GM19238 (cell line): Measurements from ENCODE around the gene FCER1G.

ENCODE experiments used
- DNase-seq: peaks from one replicate; pipeline ENCODE4 v3.0.0; 2011; ENCODE audit warnings: low spot score; ENCODE audit not compliant: insufficient read length

The FCER1G gene

DNA sequence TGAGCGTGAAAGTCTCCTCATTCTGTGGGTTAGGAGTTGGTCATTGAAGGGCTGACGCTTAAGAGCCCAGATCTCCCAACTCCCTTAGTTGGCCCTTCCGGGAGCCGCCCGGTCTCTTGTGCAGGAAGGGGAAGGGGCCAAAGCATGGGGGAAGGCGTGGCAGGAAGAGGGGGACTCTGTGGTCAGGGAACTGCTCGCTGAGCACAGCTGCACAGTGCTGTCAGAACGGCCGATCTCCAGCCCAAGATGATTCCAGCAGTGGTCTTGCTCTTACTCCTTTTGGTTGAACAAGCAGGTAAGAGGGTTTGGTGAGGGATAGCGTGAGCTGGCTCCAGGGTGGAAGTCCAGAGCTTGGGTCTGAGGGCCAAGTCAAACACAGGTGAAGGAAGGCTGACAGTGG lies at the start of gene FCER1G:
FCER1G (plus strand) TSS at position 220 of the 400 bp plus-strand sequence; CDS start at position 247, 27 bp downstream.
- DNase-seq: no peak

DNA sequence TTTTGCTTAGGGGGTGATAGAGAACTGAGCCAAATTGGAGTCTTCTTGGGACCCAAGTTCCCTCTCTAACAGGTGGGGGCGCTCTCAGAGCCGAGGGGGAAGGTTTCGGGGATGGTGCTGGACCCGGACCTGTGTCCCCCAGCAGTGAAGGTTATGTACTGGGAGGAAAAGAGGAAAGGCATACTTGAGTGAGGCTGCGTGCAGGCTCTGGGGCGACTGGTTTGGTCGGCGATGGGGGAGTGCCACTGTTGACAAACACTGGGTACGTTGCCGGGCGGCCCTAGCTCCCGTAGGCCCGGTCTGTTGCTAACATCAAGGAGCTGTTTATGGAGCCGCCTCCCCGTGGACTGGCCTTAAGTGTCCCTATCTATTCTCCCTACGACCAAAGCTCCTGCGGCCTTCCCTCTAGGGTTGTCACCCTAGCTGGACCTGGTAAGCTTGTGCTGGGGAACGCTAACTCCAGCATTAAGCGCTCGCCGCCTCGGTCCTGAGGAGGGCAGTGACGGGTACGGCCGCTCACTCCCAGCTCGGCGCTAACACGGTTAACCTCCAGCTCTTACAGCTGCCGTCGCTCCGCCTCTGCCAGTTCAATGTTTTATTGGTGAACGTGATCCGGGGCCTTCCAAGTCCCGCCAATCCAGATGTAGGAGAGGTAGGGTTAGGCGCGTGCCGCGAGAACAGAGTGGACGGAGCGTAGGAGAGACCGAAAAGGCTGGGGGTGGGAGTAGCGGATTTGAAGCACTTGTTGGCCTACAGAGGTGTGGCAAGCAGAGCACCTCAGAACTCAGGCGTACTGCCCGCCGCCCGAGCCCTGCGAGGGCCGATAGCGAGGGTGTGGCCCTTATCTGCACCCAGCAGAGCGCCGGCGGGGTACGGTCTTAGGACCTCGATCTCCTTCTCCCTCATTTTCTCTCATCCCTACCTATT lies 49.1 kb upstream of the FCER1G start, which contains the start of gene PPOX:
PPOX (plus strand) TSS at position 685 of the 927 bp plus-strand sequence. CDS start 422 bp downstream, outside the sequence.
- DNase-seq: peak; percentile 89

DNA sequence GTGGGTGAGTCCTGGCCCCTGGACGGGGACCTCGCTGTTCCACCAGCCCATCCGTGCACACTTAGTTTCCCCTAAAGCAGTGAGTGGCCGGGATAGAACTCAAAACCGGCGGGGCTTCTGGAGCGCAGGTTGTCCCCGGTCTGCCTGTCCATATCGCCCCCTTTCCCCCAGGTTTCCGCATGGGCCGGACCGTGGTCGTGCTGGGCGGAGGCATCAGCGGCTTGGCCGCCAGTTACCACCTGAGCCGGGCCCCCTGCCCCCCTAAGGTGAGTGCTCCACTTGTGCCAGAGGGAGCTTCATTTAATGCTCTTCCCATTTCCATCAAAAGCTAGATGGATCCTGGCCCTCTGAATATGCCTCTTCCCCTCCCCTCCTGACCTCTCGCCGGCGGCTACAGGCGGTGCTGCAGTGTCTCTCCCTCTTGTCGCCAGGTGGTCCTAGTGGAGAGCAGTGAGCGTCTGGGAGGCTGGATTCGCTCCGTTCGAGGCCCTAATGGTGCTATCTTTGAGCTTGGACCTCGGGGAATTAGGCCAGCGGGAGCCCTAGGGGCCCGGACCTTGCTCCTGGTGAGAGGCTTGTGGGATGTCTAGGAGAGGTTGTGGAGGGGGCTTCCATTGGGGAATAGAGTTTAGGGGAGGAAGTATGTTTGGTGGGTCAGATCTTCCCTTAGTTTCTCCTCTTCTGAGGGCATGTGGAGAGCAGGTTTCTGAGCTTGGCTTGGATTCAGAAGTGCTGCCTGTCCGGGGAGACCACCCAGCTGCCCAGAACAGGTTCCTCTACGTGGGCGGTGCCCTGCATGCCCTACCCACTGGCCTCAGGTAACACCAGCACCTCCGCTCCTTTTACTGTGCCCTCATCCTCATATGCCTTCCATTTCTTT lies 48.2 kb upstream of the FCER1G start:
- DNase-seq: no peak

DNA sequence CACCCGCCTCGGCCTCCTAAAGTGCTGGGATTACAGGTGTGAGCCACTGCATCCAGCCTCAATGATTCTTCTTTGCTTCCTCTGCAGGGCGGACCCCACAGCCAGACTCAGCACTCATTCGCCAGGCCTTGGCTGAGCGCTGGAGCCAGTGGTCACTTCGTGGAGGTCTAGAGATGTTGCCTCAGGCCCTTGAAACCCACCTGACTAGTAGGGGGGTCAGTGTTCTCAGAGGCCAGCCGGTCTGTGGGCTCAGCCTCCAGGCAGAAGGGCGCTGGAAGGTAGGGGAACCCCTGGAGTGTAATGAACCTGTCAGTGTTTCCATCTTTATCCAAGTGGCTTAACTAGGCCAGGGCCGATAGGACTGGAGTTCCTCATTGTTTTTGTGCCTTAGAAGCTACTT lies 46.2 kb upstream of the FCER1G start:
- no peak for DNase-seq

DNA sequence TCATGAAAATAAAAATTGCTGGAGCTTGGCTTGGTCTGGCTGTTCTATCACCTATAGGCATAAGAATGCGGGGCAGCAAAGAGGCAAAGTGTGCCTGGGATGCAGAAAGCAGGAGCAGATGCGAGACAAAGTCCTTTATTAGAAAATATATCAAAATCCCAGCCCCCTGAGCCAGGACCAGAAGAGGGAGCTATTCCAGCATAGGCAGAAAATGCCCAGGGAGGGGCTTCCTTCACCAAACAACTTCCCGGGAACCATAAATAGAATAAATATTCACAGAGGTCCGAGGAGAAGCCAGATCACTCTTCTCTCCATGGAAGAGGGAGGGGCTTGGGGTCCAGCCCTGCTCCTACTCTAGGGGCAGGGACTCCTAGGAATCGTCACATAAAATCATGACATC lies 43.9 kb upstream of the FCER1G start:
- no peak for DNase-seq

DNA sequence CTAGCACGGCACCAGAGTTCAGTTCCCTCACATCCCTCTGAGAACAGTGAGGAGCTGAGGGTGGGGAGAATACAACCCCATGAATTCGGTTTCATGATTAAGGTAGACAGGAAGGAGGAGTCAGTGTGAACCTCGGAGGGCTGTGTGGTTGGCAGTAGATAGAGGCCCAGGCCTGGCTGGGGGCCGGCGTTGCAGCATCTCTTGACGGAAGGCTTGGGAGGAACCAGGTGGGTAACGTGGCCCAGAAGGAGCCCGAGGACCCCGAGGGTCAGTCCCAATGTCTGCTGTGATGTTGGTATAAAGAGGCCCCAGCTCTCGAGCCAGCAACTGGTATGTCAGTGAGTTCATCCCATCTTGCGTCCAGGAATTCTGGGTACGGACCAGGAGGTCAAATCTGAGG lies 43.4 kb upstream of the FCER1G start:
- no peak for DNase-seq

DNA sequence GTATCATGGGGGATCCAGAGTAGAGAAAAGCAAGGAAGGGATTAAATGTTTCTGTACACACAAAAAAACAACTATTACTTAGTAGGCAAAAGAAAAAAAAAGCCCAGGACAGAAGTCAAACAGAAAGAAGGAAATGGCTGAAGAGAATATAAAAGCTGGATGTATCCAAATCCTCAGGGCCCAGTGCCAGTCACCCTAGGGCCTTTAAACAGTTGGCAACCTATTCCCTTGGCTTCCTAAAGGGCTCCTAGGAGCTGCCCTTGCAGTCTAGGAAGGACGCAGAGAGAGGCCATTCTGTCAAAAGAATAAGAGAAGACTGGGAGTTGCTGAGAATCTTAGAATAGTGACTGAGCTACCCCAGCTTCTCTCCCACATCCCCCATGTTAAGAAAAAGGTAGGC lies 42.7 kb upstream of the FCER1G start:
- no peak for DNase-seq

DNA sequence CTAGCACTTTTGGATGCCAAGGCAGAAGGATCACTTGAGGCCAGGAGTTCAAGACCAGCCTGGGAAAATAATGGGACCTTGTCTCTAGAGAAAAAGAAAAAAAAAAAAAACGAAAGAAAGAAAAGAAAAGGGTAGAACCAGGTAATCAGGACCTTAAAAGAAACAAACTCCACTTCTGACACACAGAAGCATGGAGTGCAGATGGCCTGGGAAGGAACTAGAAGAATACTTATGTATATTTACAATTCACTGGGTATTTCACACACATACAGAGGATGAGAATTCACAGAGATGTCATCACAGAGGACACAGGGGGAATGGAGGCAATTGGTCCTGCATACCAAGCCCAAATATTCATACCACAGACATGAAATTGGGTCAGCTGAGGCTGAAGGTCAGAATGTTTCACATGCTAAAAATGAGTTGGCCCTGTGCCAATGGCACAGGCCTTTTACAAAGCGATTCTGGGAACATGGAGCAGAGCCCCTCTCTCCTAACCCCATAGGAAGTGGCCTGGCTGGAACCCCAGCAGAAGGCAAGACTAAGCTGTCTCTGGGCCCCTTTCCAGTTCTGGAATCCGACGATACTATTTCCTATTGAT lies 42.2 kb upstream of the FCER1G start:
- no peak for DNase-seq

DNA sequence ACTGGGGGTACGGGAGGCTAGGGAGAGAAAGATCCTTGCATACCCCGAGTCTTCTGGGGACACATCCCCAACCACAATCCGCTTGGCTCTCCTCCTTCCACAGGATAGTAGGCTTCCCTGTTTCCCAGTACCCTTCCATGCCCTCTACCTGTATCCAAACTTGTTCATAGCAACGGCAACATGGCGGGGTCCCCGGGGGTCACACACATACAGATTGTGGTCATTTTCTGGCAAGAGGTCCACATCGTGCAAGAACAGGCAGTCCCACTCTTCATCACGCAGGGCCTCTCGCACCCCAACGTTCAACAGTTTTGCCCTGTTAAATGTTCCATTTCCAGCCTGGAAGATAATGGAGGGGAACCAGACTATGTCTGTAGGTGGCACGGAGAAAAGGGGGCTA lies 41.4 kb upstream of the FCER1G start:
- no peak for DNase-seq

DNA sequence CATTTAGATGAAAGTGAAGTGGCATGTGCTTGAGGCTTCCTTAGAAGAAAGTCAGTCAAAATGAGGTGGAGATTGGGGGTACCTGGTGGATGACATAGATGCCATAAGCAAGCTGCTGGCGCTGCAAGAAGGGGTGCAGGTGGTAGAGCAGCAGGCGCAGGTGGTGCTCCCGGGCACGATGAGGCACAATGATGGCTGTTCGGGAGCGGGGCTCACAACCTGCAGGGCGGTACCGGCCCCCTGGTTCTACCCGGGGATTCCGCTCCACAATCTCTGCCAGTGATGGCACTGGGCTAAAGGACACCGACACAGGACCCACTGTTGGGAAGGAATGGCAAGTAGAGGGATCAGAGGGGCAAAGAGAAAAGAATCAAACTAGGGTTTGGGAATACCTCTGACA lies 40.2 kb upstream of the FCER1G start:
- no peak for DNase-seq

DNA sequence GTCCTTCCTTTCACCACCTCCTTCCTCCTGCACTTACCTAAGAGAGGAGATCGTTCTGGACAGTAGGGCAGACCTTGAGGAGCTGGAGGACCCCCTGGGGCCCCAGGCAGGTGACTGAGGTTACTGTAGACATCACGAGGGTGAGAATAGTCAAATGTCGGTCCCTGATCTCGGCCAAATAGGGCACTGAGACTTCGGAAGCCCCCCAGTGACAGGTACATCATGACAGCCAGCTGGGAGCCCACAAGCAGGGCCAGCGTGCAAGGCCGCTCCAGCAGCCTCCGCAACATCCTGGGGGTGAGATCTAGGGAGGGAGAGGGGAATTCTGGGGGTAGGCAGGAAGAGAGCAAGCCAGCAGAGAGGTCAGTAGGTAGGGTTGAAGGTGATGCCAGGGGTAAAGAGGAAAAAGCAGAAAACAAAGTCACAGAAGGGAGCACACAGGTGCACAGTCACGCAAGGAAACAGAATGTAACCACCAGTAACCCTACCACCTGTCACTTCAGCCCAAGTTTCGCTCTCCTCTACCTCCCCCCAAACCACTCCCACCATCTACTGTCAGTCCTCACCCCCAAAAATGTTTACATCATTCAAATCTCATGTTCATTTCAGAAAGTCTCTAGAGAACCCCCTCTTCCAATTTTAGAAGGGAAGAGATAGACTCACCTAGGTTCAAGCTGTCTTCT lies 39.2 kb upstream of the FCER1G start:
- DNase-seq: no peak

DNA sequence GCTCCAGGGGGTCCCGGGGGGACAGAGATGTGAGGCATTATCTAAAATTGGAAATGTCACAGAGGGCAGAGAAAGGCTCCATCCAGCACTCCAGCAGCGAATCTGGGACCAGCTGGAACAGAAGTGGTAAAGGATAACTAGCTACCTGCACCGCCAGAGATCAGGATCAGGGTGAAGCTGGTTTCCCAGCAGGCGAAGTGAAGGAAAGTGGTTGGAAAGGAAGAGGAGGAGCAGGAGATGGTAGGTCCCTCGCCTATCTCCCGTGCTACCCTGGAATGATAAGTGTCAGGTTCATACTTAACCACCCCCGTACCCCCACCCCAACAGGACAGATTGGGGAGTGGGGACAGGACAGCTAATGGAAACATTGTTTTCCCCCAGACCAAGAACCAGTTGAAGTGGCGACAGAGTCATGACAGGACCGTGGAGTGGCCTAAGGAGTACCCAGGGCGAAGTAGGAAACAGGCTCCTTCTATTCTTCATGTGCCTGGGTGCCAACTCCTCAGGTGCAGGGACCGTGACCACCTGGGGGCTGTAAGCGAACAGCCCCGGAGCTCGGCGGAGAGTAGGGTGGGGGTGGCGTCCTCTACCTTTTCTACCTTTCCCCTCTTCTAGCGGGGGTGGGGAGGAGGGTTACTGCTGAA lies 38.5 kb upstream of the FCER1G start:
- no peak for DNase-seq

DNA sequence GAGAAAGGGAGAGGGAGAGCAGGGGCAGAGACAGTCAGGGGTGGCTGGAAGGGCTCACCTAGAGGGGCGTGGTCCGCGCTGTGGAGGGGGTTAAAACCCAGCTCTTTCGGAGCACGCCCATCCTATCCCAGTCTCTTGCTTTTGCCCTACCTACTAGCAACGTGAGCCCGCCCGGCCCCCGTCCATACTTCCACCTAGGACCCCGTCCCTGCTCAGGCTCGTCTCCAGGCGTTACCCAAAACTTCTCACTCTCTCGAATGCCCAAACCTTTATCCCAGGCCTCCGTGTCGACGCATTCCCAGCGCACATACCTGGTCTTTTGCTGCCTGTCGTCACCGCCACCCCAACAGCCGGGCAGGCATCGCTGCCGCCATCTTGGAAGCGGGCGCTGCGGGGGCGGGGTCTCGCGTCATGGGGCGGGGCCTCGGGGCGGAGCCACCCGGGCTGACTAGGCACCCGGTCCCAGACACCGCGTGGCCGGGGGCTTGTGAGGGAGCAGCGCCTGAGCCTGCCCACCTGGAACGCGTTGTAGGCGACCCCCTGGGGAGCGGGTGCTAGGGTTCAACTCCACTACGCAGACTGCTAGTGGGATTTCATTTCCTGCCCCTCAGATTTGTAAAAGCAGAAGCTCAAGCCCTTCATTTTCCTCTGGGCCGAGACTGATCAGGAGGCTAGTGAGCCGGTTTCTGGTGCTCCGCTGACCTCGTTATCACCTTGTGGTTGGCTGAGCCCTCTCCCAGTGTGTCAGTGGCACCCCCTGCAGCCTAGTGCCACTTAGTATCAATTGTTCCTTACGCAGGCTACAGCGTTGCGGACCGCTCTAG lies 37.8 kb upstream of the FCER1G start, which contains the start of gene B4GALT3:
B4GALT3 (minus strand) TSS at position 396 of the 824 bp plus-strand sequence. CDS start 1,447 bp downstream, outside the sequence.
- peak; percentile 92 for DNase-seq

DNA sequence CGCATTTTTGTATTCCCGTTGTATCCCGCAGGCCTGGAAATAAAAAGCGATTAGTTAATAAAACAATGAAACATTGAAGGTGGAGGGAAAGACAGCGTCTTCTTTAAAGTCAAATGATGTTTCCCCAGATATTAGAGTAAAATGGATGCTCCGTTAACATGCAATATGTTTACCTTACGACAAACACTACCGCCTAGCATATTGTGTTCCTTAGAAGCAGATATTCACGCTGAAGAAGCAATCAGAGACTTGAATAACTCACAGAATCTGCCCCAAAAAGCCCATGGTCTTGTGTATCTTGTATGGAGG lies 37.2 kb upstream of the FCER1G start:
- DNase-seq: no peak

DNA sequence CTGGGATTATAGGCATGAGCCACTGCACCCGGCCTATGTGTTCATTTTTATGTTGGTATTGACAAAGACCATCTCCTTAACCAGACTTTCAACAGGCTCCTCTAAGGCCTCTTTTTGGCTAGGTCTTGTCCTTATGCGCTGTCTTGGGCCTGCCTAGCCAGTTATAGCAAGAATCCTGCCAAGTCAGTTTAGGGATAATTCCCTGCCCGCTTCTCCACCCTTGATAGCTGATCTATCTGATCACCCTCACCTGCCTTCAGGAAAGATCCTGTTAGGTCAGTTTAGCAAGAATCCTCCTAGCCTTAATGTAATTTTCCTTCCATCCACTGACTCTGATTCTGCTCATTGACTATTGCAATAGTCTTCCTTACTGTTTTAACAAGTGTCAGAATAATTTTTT lies 35.4 kb upstream of the FCER1G start:
- no peak for DNase-seq

DNA sequence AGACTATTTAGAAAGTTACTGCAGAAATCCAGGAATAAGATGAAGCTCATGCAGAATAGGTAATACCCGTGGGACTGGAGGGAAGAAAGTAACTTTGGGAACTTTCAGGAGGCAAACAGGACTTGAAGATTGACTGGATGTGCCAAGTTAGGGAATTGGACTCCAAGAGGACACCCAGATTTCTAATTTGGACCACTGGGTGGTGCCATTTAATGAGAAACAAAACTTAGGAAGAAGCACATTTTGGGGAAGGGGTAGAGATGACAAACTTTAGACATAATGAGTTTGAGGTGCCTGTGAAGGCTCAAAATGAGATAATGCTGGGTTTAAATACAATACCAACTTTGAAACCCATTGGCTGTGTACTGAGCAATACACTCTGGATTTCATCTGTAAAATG lies 34.5 kb upstream of the FCER1G start:
- no peak for DNase-seq

DNA sequence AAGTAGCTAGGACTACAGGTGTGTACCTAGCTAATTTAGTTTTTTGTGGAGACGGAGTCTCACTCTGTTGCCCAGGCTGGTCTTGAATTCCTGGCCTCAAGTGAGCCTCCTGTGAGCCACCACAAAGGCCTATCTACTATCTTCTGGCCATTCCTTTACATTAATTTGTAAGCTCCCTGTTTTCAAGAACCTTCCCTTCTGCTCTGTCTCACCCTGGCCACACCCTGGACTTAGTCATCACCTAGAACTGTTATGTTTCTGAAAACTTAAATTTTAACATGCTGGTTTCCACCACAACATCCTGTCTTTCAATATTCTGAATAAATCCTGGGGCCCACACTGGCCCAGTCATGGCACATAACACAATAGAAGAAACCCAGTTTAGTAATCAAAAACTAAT lies 32.9 kb upstream of the FCER1G start:
- no peak for DNase-seq

DNA sequence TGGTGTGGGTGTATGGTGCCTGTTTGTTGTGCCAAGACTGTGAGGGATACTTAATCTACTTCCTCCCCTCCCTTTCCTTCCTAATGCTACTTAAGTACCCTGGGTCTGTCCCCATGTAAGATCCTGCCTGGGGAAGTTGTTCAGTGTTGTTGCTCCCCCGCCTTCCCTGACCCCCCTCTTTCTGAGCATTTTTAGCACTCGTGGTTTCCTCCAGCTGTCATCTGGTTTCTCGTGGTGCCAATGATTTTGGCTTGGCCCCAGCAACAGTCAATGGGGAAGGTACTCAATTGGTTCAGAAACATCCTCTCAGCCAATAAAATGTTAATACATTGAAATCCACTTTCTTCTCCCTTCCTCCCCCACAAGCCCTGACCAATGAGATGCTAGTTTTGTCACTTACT lies 29.8 kb upstream of the FCER1G start:
- peak; percentile 79 for DNase-seq

DNA sequence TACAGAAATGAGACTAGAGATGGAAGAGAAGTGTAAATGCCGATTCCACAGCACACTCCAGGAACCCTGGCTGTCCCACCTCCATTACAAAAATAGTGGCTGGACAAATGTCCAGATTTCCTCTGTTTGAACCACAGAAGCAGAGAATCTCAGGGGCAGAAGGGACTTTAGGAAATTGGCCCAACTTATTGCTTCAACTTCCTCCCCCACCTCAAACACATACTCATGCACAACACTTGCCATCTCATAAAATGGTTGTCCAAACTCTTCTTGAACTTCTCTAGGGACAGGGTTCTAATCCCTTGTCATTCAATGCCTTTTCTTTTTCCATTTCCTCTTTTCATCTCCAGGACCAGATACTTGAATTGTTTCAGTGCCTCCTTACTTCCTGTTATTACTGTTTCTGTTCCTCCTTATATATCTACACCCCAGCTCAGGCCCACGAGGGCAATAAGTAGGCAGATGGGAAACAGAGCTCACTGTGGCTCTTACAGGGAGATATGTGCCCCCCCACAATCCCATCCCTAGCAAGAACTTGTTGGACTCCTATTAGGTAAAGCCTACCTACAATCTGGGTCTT lies 29.3 kb upstream of the FCER1G start:
- peak; percentile 21 for DNase-seq
